Upper lobe of left lung (tissue), 6 donors: ENCODE data around the gene RNMT. TPM values are rescaled to one million over a fixed set of nuclear protein-coding genes. Genes with fewer than 3 reads are reported as not detected.

Source experiments
- ATAC-seq, 2 donors: fragments of 200-7000 bp; cut with Tn5 transposase; one replicate each; pipeline ENCODE4 v1.9.1; 2022; ENCODE audit warnings: mild to moderate bottlenecking in 2 of 2, moderate library complexity in 2 of 2; ENCODE audit not compliant: low FRiP score in 2 of 2
- DNase-seq, 2 donors: peaks; one replicate each; pipeline ENCODE4 v3.0.0-alpha.2; 2019 to 2020
- H3K27ac ChIP-seq, 4 donors: fragments of 200-600 bp; sonication (generic); one replicate each; pipeline ENCODE4 v1.5.1; 2016 to 2019
- H3K27me3 ChIP-seq, 4 donors: fragments of 200-600 bp; sonication (generic); one replicate each; pipeline ENCODE4 v1.5.1; 2017 to 2019
- H3K36me3 ChIP-seq, 4 donors: fragments of 200-600 bp; sonication (generic); one replicate each; pipeline ENCODE4 v1.5.1; 2016 to 2019
- H3K4me1 ChIP-seq, 4 donors: fragments of 200-600 bp; sonication (generic); one replicate each; pipeline ENCODE4 v1.5.1; 2018 to 2019
- H3K4me3 ChIP-seq, 4 donors: fragments of 200-600 bp; sonication (generic); one replicate each; pipeline ENCODE4 v1.5.1; 2017 to 2019; ENCODE audit warnings: mild to moderate bottlenecking in 2 of 4, moderate library complexity in 1 of 4
- H3K9me3 ChIP-seq, 4 donors: fragments of 200-600 bp; sonication (generic); one replicate each; pipeline ENCODE4 v1.5.1; 2018 to 2019
- EP300 ChIP-seq, 4 donors: sonication (generic); formaldehyde crosslinking; IDR thresholded peaks; one replicate each; pipeline ENCODE4 v1.5.1; 2017; ENCODE audit warnings: antibody characterized with exemption in 4 of 4, control low read depth in 2 of 4
- POLR2A ChIP-seq, 4 donors: fragments of 450-650 bp; IDR thresholded peaks; one replicate each; pipeline ENCODE4 v1.5.1; 2016 to 2017; ENCODE audit warnings: antibody characterized with exemption in 4 of 4, mild to moderate bottlenecking in 2 of 4
- POLR2AphosphoS5 ChIP-seq, 2 donors: sonication (generic); formaldehyde crosslinking; IDR thresholded peaks; one replicate each; pipeline ENCODE4 v1.5.1; 2017; ENCODE audit warnings: antibody characterized with exemption in 2 of 2
- WGBS, 2 donors: methylation state at CpG; one replicate each; pipeline ENCODE4 v1.1.5; 2017 to 2018; 5-methylcytosine and 5-hydroxymethylcytosine counted together
- small RNA-seq, 4 donors: library from RNA; depleted of rRNA; stranded (forward); fragments of <200 nt; gene quantifications; one replicate each; pipeline ENCODE3, GENCODE V24; 2016
- total RNA-seq, 6 donors: library from RNA; depleted of rRNA in 4 of 6; stranded (reverse); fragments of >200 nt in 4 of 6; gene quantifications; one replicate each; pipeline versions ENCODE4 v1.1.0 to v1.2.1, GENCODE V29; 2016 to 2021
- TF ChIP-seq, protein P1 (sequence below), 6 experiments: fragments of 450-650 bp in 4 of 6; fragments of 200-600 bp in 2 of 6; sonication (generic) in 2 of 6; IDR thresholded peaks; one replicate each; pipeline ENCODE4 v1.5.1; 2016 to 2019; ENCODE audit warnings: antibody characterized with exemption in 6 of 6
- donor health status: DM: no; HTN: no; CAD: no; lungs with moderate emphysema.
- donor health status: DM: no; HTN: yes; CAD: no; lungs with severe emphysema.

RNMT gene
- total RNA-seq, 6 donors from 2014 or later = 15.4 to 29.4 (median 23.5) TPM

DNA sequence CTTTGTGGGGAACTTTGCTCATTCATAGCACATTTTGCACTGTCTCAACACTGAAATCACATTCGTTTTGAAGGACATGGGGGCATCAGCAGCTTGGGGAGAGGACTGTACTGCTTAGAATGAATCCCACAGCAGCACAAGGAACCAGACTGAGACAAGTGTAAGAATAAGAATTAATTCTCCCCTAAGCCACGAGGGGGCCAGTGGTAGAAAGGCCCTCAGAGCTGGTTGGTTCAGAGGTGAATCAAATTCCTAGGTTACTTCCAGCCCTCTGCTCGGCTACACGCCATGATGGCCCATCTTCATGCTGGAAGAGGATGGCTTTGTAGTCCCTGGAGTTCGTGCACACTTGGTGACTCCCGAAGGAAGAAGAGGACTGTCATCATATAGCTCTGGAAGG, 85.5 kb downstream of the RNMT start:
- Histone ChIP-seq H3K9me3 (no peaks in the 10 kb centered on the region), H3K36me3 (no peaks in the 10 kb centered on the region), H3K27me3 (no peaks in the 10 kb centered on the region), H3K4me1 (no peaks in the 10 kb centered on the region), H3K4me3 (no peak overlapping the region), H3K27ac (no peak overlapping the region)
- ATAC-seq = no peak
- no peak for DNase-seq
- WGBS, 2 donors = 61 to 63% methylated on average over 6 of the region's 6 CpGs
- TF ChIP-seq EP300 (IDR thresholded peaks at IDR 0.05) (no peak), POLR2AphosphoS5 (IDR thresholded peaks at IDR 0.05) (no peak), POLR2A (IDR thresholded peaks at IDR 0.05) (no peak)
- TF ChIP-seq, protein P1, sequence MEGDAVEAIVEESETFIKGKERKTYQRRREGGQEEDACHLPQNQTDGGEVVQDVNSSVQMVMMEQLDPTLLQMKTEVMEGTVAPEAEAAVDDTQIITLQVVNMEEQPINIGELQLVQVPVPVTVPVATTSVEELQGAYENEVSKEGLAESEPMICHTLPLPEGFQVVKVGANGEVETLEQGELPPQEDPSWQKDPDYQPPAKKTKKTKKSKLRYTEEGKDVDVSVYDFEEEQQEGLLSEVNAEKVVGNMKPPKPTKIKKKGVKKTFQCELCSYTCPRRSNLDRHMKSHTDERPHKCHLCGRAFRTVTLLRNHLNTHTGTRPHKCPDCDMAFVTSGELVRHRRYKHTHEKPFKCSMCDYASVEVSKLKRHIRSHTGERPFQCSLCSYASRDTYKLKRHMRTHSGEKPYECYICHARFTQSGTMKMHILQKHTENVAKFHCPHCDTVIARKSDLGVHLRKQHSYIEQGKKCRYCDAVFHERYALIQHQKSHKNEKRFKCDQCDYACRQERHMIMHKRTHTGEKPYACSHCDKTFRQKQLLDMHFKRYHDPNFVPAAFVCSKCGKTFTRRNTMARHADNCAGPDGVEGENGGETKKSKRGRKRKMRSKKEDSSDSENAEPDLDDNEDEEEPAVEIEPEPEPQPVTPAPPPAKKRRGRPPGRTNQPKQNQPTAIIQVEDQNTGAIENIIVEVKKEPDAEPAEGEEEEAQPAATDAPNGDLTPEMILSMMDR (IDR thresholded peaks at IDR 0.05) = no peak

DNA sequence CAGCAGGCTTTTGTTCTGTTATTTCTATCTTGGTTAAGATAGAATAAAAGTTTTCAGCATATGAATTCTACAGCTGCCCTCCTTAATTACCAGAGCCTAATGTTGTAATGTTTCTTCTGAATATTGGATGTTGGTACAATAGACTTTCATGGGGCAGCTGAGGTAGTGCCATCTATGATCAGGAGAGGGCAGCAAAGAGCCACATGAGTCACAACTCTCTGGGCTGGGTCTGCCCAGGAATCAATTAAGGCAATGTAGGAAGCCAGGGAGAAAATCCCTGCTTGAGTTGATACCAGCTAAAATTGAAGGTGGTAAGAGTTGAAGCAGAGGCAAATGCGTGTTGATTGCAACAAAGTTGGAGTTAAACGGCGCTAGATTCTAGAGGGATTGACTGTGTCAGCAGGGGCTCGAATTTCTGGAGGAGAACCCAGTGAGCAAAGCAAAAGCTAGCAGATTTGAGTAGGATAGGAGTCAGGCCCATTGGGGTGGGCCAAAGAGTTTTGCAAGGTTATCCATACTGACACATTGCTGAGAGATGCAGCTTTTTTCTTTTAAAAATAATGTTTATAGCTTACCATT, 86.9 kb downstream of the RNMT start:
- Histone ChIP-seq H3K9me3 (no peaks in the 10 kb centered on the region), H3K4me1 (no peaks in the 10 kb centered on the region), H3K27ac (no peak overlapping the region), H3K36me3 (no peaks in the 10 kb centered on the region), H3K4me3 (no peak overlapping the region), H3K27me3 (no peaks in the 10 kb centered on the region)
- peak in 1 of 2 donors; percentile 42 for DNase-seq
- no peak for TF ChIP-seq EP300 (IDR thresholded peaks at IDR 0.05)
- TF ChIP-seq, protein P1 (IDR thresholded peaks at IDR 0.05) = peak; percentile 35 to 79 (median 68)
- ATAC-seq = peak; percentile 78 to 90
- 23 to 34% methylated on average over 4 of the region's 4 CpGs for whole genome bisulfite sequencing, 2 donors

Small RNAs within 50 kb of the gene (small RNA-seq; reads per million reads assigned to genes)
- 0 reads per million in 4 donors for gene AP001525.1
- gene RN7SL362P = 0 reads per million in 4 donors

Other genes with a start within 250 kb of the RNMT start
- 10 to 100 TPM in 4 of 6 donors, 1 to 10 TPM in 2; 2.1 to 12.9 (median 10.6) TPM for gene FAM210A, start 115 bp upstream of the RNMT start, total RNA-seq
- gene MC5R, start 97.5 kb downstream of the RNMT start, total RNA-seq = not detected
- gene MC2R, start 188.9 kb downstream of the RNMT start, total RNA-seq = not detected